Spleen (tissue), 11 donors: Measurements from ENCODE around the gene UST. TPM values are rescaled to one million over a fixed set of nuclear protein-coding genes. Genes with fewer than 3 reads are reported as not detected.
"Not testable (repeated sequence)": the region's sequence is repeated elsewhere in the genome, so short reads cannot be mapped to it uniquely, and the experiment has no call there.

ENCODE experiments used
- DNase-seq: peaks from one replicate; pipeline ENCODE4 v3.0.0-alpha.2; 2020
- H3K27ac ChIP-seq, 8 donors: fragments of 200-600 bp; sonication (generic) in 7 of 8; 1 replicate in 4 of 8; 2 replicates in 4 of 8; pipeline versions ENCODE4 v1.5.0 to v1.8.0; 2016 to 2021; ENCODE audit warnings: inconsistent platforms in 4 of 8, mild to moderate bottlenecking in 4 of 8, moderate library complexity in 1 of 8
- H3K27me3 ChIP-seq, 7 donors: fragments of 200-600 bp; sonication (generic) in 6 of 7; replicated peaks in 1 of 7; 1 replicate in 4 of 7; 2 replicates in 3 of 7; pipeline versions ENCODE4 v1.5.0 to v1.8.0; 2016 to 2021; ENCODE audit warnings: inconsistent platforms in 3 of 7, mild to moderate bottlenecking in 1 of 7
- H3K36me3 ChIP-seq, 6 donors: fragments of 200-600 bp; sonication (generic) in 5 of 6; 1 replicate in 4 of 6; 2 replicates in 2 of 6; pipeline versions ENCODE4 v1.5.0 to v1.8.0; 2016 to 2021; ENCODE audit warnings: inconsistent platforms in 2 of 6
- H3K4me1 ChIP-seq, 6 donors: fragments of 200-600 bp; sonication (generic) in 5 of 6; 1 replicate in 3 of 6; 2 replicates in 3 of 6; pipeline versions ENCODE4 v1.5.0 to v1.8.0; 2016 to 2021; ENCODE audit warnings: inconsistent platforms in 3 of 6
- H3K4me3 ChIP-seq, 8 donors: fragments of 200-600 bp; sonication (generic) in 7 of 8; 1 replicate in 4 of 8; 2 replicates in 4 of 8; pipeline versions ENCODE4 v1.5.0 to v1.8.0; 2016 to 2021; ENCODE audit warnings: inconsistent platforms in 4 of 8, mild to moderate bottlenecking in 4 of 8, moderate library complexity in 2 of 8
- H3K9me3 ChIP-seq, 8 donors: fragments of 200-600 bp; sonication (generic) in 7 of 8; 1 replicate in 4 of 8; 2 replicates in 4 of 8; pipeline versions ENCODE4 v1.5.0 to v1.8.0; 2016 to 2021; ENCODE audit warnings: inconsistent platforms in 4 of 8
- CTCF ChIP-seq, 11 experiments: fragments of 200-600 bp in 7 of 11; fragments of 450-650 bp in 4 of 11; sonication (generic) in 4 of 11; IDR thresholded peaks in 8 of 11; conservative IDR thresholded peaks in 3 of 11; 1 replicate in 7 of 11; 2 replicates in 4 of 11; pipeline versions ENCODE4 v1.4.0 to v1.8.0; 2016 to 2021; ENCODE audit warnings: antibody characterized with exemption in 11 of 11, inconsistent platforms in 4 of 11, mild to moderate bottlenecking in 1 of 11
- POLR2A ChIP-seq, 3 donors: fragments of 450-650 bp; IDR thresholded peaks; one replicate each; pipeline ENCODE4 v1.5.1; 2017; ENCODE audit warnings: antibody characterized with exemption in 3 of 3, mild to moderate bottlenecking in 1 of 3
- POLR2AphosphoS5 ChIP-seq, 3 donors: sonication (generic); formaldehyde crosslinking; IDR thresholded peaks; one replicate each; pipeline ENCODE4 v1.5.1; 2017; ENCODE audit warnings: antibody characterized with exemption in 3 of 3
- WGBS, 5 donors: extraction: QIAGEN DNeasy Blood & Tissue Kit in 3 of 5; methylation state at CpG; one replicate each; pipeline versions ENCODE4 v1.1.5 to v1.1.7; 2013 to 2018; 5-methylcytosine and 5-hydroxymethylcytosine counted together
- intact Hi-C: fragments of 100-400 bp; cut with DNase I; formaldehyde crosslinking; loops from one replicate; pipeline ENCODE4 v1.15.0; 2023; ENCODE audit warnings: low total_unique reads
- polyA plus RNA-seq, 3 donors: library from polyadenylated mRNA; stranded (reverse); fragments of 200-250 nt; gene quantifications; one replicate each; pipeline ENCODE4 v1.2.1, GENCODE V29; 2013
- total RNA-seq, 7 donors: library from RNA; depleted of rRNA in 3 of 7; stranded (reverse); fragments of >200 nt in 3 of 7; fragmentation: NEBNext Ultra II Directional in 4 of 7; extraction: Animal tissue kit (Norgen Biotek cat#: 25700) in 4 of 7; gene quantifications; one replicate each; pipeline versions ENCODE4 v1.1.0 to v1.2.1, GENCODE V29; 2016 to 2021
- donor health status: healthy with polysubstance abuse.
- donor health status: DM: no; HTN: no; CAD: no; lungs with moderate emphysema.
- donor health status: DM: no; HTN: no; CAD: no.
- donor health status: Bipolar disorder and iron deficiency.
- donor health status: healthy.
- donor health status: DM: no; HTN: no; CAD: no.
- donor health status: DM: yes; HTN: yes; CAD: no.

UST gene
- total and polyA plus RNA-seq, 10 donors, result 6.4 to 26.8 (median 14.4) TPM

- Histone ChIP-seq H3K27ac (no peak overlapping the region), H3K4me1 (peaks cover 11 to 56% (median 34%) of the 10 kb centered on the region in 6 donors), H3K4me3 (no peak overlapping the region), H3K9me3 (no peaks in the 10 kb centered on the region), H3K36me3 (no peaks in the 10 kb centered on the region), H3K27me3 (peaks cover 0 to 29% (median 0%) of the 10 kb centered on the region in 7 donors)
- TF ChIP-seq POLR2A (IDR thresholded peaks at IDR 0.05) (no peak), CTCF (IDR thresholded peaks at IDR 0.05 in 8 of 11, conservative IDR thresholded peaks at IDR 0.05 in 3 of 11) (no peak)
- 52 to 93% (median 76%) methylated on average over 1 of the region's 1 CpG for WGBS, 5 donors
- DNase-seq, result no peak
- intact Hi-C loops, result loop anchor here (5.0 kb wide), 1 partner anchor 198 kb away; no protein-coding TSS in a partner anchor
Observed at GRCh38 chr6:148749674-148750073, 2.8 kb downstream of the UST start.

- no peak for DNase-seq
- WGBS, 5 donors, result 90 to 95% (median 93%) methylated on average over 13 of the region's 13 CpGs
- no peak overlapping the region for H3K27ac ChIP-seq
- H3K4me3 ChIP-seq, result no peak overlapping the region
- intact Hi-C loops, result no loop called here
- TF ChIP-seq CTCF (IDR thresholded peaks at IDR 0.05 in 8 of 11, conservative IDR thresholded peaks at IDR 0.05 in 3 of 11) (no peak), POLR2AphosphoS5 (IDR thresholded peaks at IDR 0.05) (peak in 1 of 3 donors; percentile 44), POLR2A (IDR thresholded peaks at IDR 0.05) (no peak)
- H3K27me3 ChIP-seq, result peaks cover 0 to 25% (median 0%) of the 10 kb centered on the region in 7 donors
- H3K9me3 ChIP-seq, result no peaks in the 10 kb centered on the region
- peaks cover 11 to 51% (median 30%) of the 10 kb centered on the region in 6 donors for H3K4me1 ChIP-seq
- H3K36me3 ChIP-seq, result no peaks in the 10 kb centered on the region
Observed at GRCh38 chr6:148750838-148751792, 4.3 kb downstream of the UST start.

GRCh38 chr6:148751793-148752170 is 5.0 kb downstream of the UST start:
- WGBS, 5 donors, result 91 to 96% (median 95%) methylated on average over 2 of the region's 2 CpGs
- H3K27me3 ChIP-seq, result peaks cover 0 to 20% (median 0%) of the 10 kb centered on the region in 7 donors
- H3K27ac ChIP-seq, result no peak overlapping the region
- intact Hi-C loops, result no loop called here
- H3K4me3 ChIP-seq, result no peak overlapping the region
- no peaks in the 10 kb centered on the region for H3K9me3 ChIP-seq
- TF ChIP-seq CTCF (IDR thresholded peaks at IDR 0.05 in 8 of 11, conservative IDR thresholded peaks at IDR 0.05 in 3 of 11) (no peak), POLR2AphosphoS5 (IDR thresholded peaks at IDR 0.05) (no peak), POLR2A (IDR thresholded peaks at IDR 0.05) (no peak)
- no peak for DNase-seq
- peaks cover 11 to 51% (median 26%) of the 10 kb centered on the region in 6 donors for H3K4me1 ChIP-seq
- H3K36me3 ChIP-seq, result no peaks in the 10 kb centered on the region

- H3K27ac ChIP-seq, H3K4me3 ChIP-seq, DNase-seq, H3K36me3 ChIP-seq, intact Hi-C loops, H3K9me3 ChIP-seq, H3K27me3 ChIP-seq: not testable (repeated sequence)
- H3K4me1 ChIP-seq, result peaks cover 21 to 54% (median 31%) of the 10 kb centered on the region in 6 donors
- WGBS, 5 donors, result 0 to 90% (median 48%) methylated on average over 1 of the region's 1 CpG
Observed at GRCh38 chr6:148755379-148755778, 8.5 kb downstream of the UST start.
